Cardiac muscle cell (in vitro differentiated cells and primary cell): ENCODE results near the gene CRYZL1. TPM values are rescaled to one million over a fixed set of nuclear protein-coding genes. Genes with fewer than 3 reads are reported as not detected.

ENCODE experiments used
- DNase-seq, 2 donors: peaks; one replicate each; pipeline versions ENCODE4 v3.0.0 to v3.0.0-alpha.2; 2010 to 2017; ENCODE audit warnings: low read depth in 1 of 2, low spot score in 1 of 2
- H3K27ac ChIP-seq: fragments of 200-600 bp; sonication (generic); 2 replicates; pipeline ENCODE4 v1.5.1; 2016
- H3K27me3 ChIP-seq: fragments of 200-600 bp; sonication (generic); 2 replicates; pipeline ENCODE4 v1.6.0; 2016; ENCODE audit warnings: control low read depth
- H3K36me3 ChIP-seq: fragments of 200-600 bp; sonication (generic); 2 replicates; pipeline ENCODE4 v1.5.1; 2016; ENCODE audit warnings: control low read depth
- H3K4me1 ChIP-seq: fragments of 200-600 bp; sonication (generic); 2 replicates; pipeline ENCODE4 v1.8.1; 2017; ENCODE audit warnings: low read depth, mild to moderate bottlenecking, mixed run types
- H3K4me3 ChIP-seq: fragments of 200-600 bp; sonication (generic); 2 replicates; pipeline ENCODE4 v1.5.1; 2016; ENCODE audit warnings: mild to moderate bottlenecking
- H3K9me3 ChIP-seq: fragments of 200-600 bp; sonication (generic); 2 replicates; pipeline ENCODE4 v1.5.1; 2017; ENCODE audit warnings: low read depth, mild to moderate bottlenecking, control low read depth
- CTCF ChIP-seq: IDR thresholded peaks from 2 replicates; pipeline ENCODE4 v1.5.1; 2012; ENCODE audit warnings: low read depth, mild to moderate bottlenecking, low read length
- polyA plus RNA-seq: library from polyadenylated mRNA; unstranded; fragments of >200 nt; fragmentation: Nextera tagmentation; extraction: Ambion mirVana; gene quantifications from 2 replicates; pipeline ENCODE4 v1.2.1, GENCODE V29; 2016
- total RNA-seq: library from RNA; depleted of rRNA; stranded (reverse); fragments of >200 nt; gene quantifications from 2 replicates; pipeline ENCODE4 v1.2.3, GENCODE V29; 2016

CRYZL1 gene
- total and polyA plus RNA-seq, 2 experiments from 2014 or later, result 58.1 to 58.3 TPM

GRCh38 chr21:33657124-33657820 lies 15.7 kb upstream of the CRYZL1 start:
- no peak overlapping the region for H3K4me3 ChIP-seq
- no peak for TF ChIP-seq CTCF
- H3K4me1 ChIP-seq, result peaks cover 35% of the 10 kb centered on the region
- peak overlapping the region; percentile 89 for H3K27ac ChIP-seq
- no peaks in the 10 kb centered on the region for H3K36me3 ChIP-seq
- no peaks in the 10 kb centered on the region for H3K27me3 ChIP-seq
- peak in 1 of 2 donors; percentile 55 for DNase-seq
- H3K9me3 ChIP-seq, result no peaks in the 10 kb centered on the region

- Histone ChIP-seq H3K9me3 (no peaks in the 10 kb centered on the region), H3K4me3 (no peak overlapping the region), H3K4me1 (peaks cover 50% of the 10 kb centered on the region), H3K36me3 (no peaks in the 10 kb centered on the region), H3K27me3 (no peaks in the 10 kb centered on the region), H3K27ac (peak overlapping the region; percentile 89)
- DNase-seq, result peak; percentile 57 to 87
- TF ChIP-seq CTCF, result no peak
Observed at GRCh38 chr21:33655588-33656221, 14.2 kb upstream of the CRYZL1 start.

DNA sequence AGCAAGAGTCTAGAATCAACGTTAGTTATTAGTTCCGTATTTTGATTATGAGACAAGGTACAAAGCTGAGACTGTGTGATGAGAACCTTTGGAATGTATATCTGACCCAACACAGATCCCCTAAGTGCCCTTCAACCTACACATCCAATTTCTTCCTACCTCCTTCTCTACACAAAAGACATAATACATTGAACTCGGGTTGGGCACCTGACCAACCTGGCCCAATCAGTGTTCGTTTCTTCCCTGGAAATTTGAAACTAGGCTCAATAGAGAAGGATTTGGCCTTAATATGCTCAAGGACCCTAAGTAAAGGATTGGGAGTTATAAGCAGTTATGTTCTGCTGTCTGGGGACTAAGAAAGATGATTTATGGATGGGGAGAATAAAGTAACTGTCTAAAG lies 12.9 kb upstream of the CRYZL1 start:
- no peaks in the 10 kb centered on the region for H3K9me3 ChIP-seq
- no peak overlapping the region for H3K4me3 ChIP-seq
- H3K36me3 ChIP-seq, result no peaks in the 10 kb centered on the region
- H3K27me3 ChIP-seq, result no peaks in the 10 kb centered on the region
- TF ChIP-seq CTCF, result no peak
- peak overlapping the region; percentile 89 for H3K27ac ChIP-seq
- no peak for DNase-seq
- H3K4me1 ChIP-seq, result peaks cover 48% of the 10 kb centered on the region

DNA sequence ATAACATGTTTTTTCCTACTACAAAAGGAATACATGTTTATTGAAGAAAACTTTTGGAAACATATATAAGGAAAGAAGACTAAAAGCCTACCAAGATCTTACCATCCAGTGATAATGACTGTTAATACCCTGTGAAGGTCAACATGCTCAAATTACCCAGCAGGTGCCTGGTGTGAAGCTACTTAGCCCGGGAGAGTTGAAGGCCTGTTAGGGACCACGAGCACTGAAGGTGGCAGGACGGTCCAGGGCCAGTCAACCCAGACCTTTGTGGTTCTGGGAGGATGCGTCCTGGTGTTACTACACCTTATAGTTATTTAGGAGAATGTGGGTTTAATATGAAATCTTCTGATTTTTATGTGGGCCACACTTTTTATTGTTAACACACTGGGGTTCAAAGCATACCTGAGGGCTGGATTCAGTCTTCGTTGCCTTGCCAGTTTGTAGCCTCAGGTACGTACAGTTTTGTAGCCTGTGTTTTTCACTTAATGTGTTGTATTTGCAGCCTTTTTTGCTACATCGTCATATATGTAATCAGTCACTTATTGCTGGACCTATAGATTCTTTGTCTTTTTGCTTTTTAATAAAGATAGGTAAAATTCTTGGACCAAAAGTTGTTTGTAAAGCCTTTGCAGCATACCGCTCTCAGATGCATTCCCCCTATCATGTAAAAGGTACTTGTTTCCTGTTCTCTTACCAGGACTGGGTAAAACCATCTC lies 10.6 kb upstream of the CRYZL1 start:
- H3K4me3 ChIP-seq, result no peak overlapping the region
- peaks cover 44% of the 10 kb centered on the region for H3K4me1 ChIP-seq
- no peaks in the 10 kb centered on the region for H3K9me3 ChIP-seq
- peak overlapping the region; percentile 50 for H3K27ac ChIP-seq
- TF ChIP-seq CTCF, result no peak
- H3K36me3 ChIP-seq, result no peaks in the 10 kb centered on the region
- peak in 1 of 2 donors; percentile 34 for DNase-seq
- no peaks in the 10 kb centered on the region for H3K27me3 ChIP-seq

DNA sequence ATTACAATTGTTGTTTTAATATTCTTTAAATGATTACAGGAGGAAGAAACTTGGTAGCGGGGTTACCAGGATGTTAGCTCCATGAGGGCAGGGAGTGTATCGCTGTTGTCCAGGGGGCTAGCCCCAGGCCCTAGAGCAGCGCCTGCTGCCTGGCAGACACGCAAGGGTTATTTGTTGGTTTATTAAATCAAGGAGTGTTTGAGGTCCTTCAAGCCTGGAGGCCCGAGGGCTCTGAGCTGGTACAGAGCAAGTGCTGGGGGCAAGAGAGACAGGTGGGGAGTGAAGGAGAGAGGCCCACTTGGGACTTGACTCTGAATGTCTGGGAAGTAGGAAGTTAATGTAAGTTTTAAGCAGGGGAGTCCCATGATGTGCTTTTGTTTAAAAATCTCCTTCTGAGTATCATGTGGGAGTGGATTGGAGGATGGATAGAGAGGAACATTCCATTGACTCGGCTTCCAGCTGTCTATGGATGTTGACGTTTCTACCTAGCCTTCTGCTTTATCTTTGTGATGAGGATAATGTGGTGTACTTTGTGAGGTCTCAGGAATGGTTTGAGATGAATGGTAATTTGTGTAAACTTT lies 9.5 kb upstream of the CRYZL1 start:
- TF ChIP-seq CTCF, result no peak

More for the DNA sequence above, 9.5 kb upstream of the CRYZL1 start:
- Histone ChIP-seq H3K27me3 (no peaks in the 10 kb centered on the region), H3K4me1 (peaks cover 39% of the 10 kb centered on the region), H3K9me3 (no peaks in the 10 kb centered on the region), H3K27ac (peak overlapping the region; percentile 50), H3K4me3 (no peak overlapping the region), H3K36me3 (no peaks in the 10 kb centered on the region)
- DNase-seq, result peak in 1 of 2 donors; percentile 16
